Neutrophil (primary cell): ENCODE results near the gene B4GALNT1.

Experiments
- H3K27ac ChIP-seq: fragments of 200-600 bp; sonication (generic); 2 replicates; pipeline ENCODE4 v1.5.1; 2016; ENCODE audit warnings: mild to moderate bottlenecking, moderate library complexity
- H3K27me3 ChIP-seq: fragments of 200-600 bp; sonication (generic); 2 replicates; pipeline ENCODE4 v1.6.0; 2016; ENCODE audit warnings: mild to moderate bottlenecking
- H3K36me3 ChIP-seq: fragments of 200-600 bp; sonication (generic); 2 replicates; pipeline ENCODE4 v1.5.1; 2017
- H3K4me1 ChIP-seq, 2 experiments: fragments of 200-600 bp in 1 of 2; sonication (generic) in 1 of 2; 1 replicate in 1 of 2; 2 replicates in 1 of 2; pipeline versions ENCODE4 v1.5.1 to v1.6.1; 2013 to 2016; ENCODE audit warnings: low read depth in 1 of 2, low read length in 1 of 2, mild to moderate bottlenecking in 1 of 2, moderate library complexity in 1 of 2; ENCODE audit not compliant: control insufficient read depth in 1 of 2, insufficient read depth in 1 of 2
- H3K4me3 ChIP-seq, 2 experiments: fragments of 200-600 bp in 1 of 2; sonication (generic) in 1 of 2; 1 replicate in 1 of 2; 2 replicates in 1 of 2; pipeline ENCODE4 v1.5.1; 2013 to 2016; ENCODE audit warnings: low read depth in 1 of 2, low read length in 1 of 2, mild to moderate bottlenecking in 1 of 2, moderate library complexity in 1 of 2
- H3K9me3 ChIP-seq: fragments of 200-600 bp; sonication (generic); 2 replicates; pipeline ENCODE4 v1.5.1; 2016
- CTCF ChIP-seq: fragments of 200-600 bp; sonication (generic); IDR thresholded peaks from 2 replicates; pipeline ENCODE4 v1.5.1; 2016; ENCODE audit warnings: antibody characterized with exemption

Gene B4GALNT1

GRCh38 chr12:57622293-57623245, 10.4 kb downstream of the B4GALNT1 start:
- TF ChIP-seq CTCF, result no peak
- Histone ChIP-seq H3K27me3 (peaks cover 100% of the 10 kb centered on the region), H3K27ac (no peak overlapping the region), H3K36me3 (no peaks in the 10 kb centered on the region), H3K4me3 (no peak overlapping the region), H3K4me1 (peaks cover 20 to 28% of the 10 kb centered on the region in 2 experiments), H3K9me3 (no peaks in the 10 kb centered on the region)

DNA sequence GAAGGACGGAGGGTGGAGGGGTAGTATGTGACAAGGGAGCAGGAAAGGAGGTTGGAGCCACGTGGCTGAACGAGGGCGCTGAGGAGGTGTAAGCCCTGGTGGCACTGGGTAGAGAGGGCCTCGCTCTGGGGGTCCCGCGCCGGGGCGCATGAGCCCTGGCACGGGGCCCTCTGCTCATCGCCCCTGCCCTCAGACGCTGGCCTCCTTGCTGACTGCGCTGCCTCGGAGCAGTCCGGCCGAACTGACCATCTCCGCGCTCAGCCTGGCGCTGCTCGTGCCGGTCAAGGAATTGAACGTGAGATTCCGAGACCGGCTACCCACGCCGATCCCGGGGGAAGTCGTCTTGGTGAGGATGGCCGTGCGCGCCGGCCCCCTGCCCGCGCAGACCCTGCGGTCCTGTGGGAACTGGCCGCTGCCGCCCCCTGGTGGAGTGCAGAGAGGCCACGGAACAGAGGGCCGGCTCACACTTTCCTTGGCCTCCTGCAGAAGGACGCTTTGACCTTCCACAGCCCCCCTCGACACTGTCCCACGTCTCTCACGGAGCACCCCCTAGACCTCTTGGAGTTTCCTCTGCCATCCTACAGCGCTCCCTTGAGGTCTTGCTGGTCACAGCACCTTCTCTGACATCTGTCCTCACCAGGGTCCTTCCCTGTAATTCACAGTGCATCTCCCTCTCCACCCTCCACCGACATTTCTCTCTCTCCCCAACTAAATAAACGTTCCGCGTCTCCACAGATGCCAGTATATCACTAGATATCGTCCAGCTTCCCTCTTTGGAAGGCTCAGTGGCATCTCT, 11.3 kb downstream of the B4GALNT1 start:
- no peaks in the 10 kb centered on the region for H3K9me3 ChIP-seq
- no peaks in the 10 kb centered on the region for H3K36me3 ChIP-seq
- peak; percentile 64 for TF ChIP-seq CTCF
- peaks cover 100% of the 10 kb centered on the region for H3K27me3 ChIP-seq
- H3K4me3 ChIP-seq, result peak overlapping the region; percentile 26 to 61
- H3K27ac ChIP-seq, result no peak overlapping the region
- H3K4me1 ChIP-seq, result peaks cover 20 to 25% of the 10 kb centered on the region in 2 experiments

DNA sequence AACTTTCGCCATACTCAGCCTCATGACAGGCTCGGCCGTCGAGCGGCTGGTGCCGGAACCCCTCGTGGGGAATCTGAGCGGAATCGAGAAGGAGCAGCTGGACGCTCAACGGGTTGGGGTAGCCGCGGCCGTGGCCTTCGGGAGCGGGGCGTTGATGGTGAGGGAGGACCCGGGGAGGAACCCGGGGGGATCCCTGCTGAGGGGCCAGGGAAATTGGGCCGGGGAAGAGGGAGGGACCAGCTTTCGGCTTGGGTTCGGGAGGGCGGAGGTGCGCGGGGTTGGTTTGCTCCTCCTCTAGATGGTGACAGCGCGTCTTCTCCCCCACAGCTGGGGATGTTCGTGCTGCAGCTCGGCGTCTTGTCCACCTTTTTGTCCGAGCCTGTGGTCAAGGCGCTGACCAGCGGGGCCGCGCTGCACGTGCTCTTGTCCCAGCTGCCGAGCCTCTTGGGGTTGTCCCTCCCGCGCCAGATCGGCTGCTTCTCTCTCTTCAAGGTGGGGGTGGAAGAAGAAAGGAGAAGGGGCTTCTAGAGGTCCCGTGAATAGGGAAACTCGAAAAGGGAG, 12.0 kb downstream of the B4GALNT1 start:
- Histone ChIP-seq H3K27me3 (peaks cover 100% of the 10 kb centered on the region), H3K36me3 (no peaks in the 10 kb centered on the region), H3K4me3 (peak overlapping the region; percentile 26 to 61), H3K4me1 (peaks cover 20 to 25% of the 10 kb centered on the region in 2 experiments), H3K27ac (no peak overlapping the region), H3K9me3 (no peaks in the 10 kb centered on the region)
- TF ChIP-seq CTCF, result no peak

DNA sequence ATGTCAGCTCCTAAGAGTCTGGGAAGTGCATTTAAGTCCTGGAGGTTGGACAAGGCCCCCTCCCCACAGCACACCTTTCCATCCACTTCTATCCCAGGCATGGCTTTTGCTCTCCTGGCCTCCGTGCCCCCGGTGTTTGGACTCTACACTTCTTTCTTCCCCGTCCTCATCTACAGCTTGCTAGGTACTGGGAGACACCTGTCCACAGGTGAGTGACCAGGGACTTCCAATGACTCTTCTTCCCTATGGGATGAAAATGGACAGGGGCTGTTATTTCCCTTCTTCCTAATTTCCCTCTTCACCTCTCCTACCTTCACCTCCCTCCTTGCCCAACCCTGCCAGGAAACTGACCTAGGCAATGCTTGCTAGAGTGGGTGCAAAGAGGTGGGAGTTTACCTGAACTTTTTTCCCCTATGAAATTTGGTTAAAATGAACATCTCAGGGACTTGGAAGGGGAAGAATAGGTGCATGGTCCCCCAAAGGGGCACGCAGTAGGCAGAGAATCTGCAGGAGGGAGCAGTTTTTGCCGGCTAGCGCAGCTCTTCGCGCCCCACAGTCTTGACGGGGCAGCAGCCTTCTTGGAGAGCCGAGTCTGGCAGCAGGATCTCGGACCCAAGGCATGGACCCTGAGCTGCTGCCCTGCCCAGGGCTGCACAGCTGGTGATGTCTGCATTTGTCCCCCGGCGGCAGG, 12.6 kb downstream of the B4GALNT1 start:
- Histone ChIP-seq H3K27me3 (peaks cover 100% of the 10 kb centered on the region), H3K36me3 (no peaks in the 10 kb centered on the region), H3K4me3 (peak overlapping the region in 1 of 2 experiments; percentile 61), H3K4me1 (peaks cover 20 to 25% of the 10 kb centered on the region in 2 experiments), H3K9me3 (no peaks in the 10 kb centered on the region), H3K27ac (no peak overlapping the region)
- no peak for TF ChIP-seq CTCF
